Right renal cortex interstitium (tissue), 3 donors: ENCODE results near the gene SLC26A3. TPM values are rescaled to one million over a fixed set of nuclear protein-coding genes. Genes with fewer than 3 reads are reported as not detected.
"Not testable (repeated sequence)": the region's sequence is repeated elsewhere in the genome, so short reads cannot be mapped to it uniquely, and the experiment has no call there.

ENCODE experiments used
- DNase-seq, 3 donors: peaks; one replicate each; pipeline ENCODE4 v3.0.0-alpha.2; 2013; ENCODE audit warnings: low read depth in 3 of 3, low spot score in 2 of 3
- polyA plus RNA-seq, 3 donors: library from polyadenylated mRNA; unstranded; fragments of 120-200 nt; gene quantifications; one replicate each; pipeline ENCODE4 v1.2.1, GENCODE V29; 2013; ENCODE audit not compliant: insufficient read length in 3 of 3

The SLC26A3 gene
- under 1 TPM; 0.19 to 0.40 (median 0.38) TPM for polyA plus RNA-seq

GRCh38 chr7:107803009-107803610, at the start of gene SLC26A3:
TSS of gene SLC26A3 (minus strand) at chr7:107803223. CDS start at chr7:107794509, 8,714 bp downstream.
- no peak for DNase-seq

GRCh38 chr7:107850643-107851042, 47.6 kb upstream of the SLC26A3 start:
- DNase-seq = no peak

GRCh38 chr7:107850216-107850615, 47.2 kb upstream of the SLC26A3 start:
- no peak for DNase-seq

DNA sequence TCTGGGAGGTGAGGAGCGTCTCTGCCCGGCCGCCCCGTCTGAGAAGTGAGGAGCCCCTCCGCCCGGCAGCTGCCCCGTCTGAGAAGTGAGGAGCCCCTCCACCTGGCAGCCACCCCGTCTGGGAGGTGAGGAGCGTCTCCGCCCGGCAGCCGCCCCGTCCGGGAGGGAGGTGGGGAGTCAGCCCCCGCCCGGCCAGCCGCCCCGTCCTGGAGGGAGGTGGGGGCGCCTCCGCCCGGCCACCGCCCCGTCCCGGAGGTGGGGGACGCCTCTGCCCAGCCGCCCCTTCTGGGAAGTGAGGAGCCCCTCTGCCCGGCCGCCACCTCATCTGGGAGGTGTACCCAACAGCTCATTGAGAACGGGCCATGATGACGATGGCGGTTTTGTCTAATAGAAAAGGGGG, 45.2 kb upstream of the SLC26A3 start:
- DNase-seq = not testable (repeated sequence)

- DNase-seq = not testable (repeated sequence)
Measured at GRCh38 chr7:107847836-107848175, 44.8 kb upstream of the SLC26A3 start.

DNA sequence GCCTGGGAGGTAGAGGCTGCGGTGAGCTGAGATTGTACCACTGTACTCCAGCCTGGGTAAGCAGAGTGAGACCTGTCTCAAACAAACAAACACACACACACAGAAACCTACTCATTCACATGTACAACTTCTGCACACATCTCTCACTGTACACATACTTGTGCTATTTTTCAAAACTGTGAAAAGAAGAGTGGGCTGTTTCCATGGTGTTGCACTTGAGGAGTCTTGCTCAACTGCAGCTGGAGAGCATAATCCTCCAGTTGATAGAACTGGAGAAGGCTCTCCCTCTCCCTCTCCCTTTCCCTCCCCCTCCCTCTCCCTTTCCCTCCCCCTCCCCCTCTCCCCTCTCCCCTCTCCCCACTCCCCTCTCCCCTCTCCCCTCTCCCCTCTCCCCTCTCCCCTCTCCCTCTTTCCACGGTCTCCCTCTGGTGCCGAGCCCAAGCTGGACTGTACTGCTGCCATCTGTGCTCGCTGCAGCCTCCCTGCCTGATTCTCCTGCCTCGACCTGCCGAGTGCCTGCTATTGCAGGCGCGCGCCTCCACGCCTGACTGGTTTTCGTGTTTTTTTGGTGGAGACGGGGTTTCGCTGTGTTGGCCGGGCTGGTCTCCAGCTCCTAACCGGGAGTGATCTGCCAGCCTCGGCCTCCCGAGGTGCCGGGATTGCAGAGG, 44.3 kb upstream of the SLC26A3 start:
- DNase-seq = no peak

DNA sequence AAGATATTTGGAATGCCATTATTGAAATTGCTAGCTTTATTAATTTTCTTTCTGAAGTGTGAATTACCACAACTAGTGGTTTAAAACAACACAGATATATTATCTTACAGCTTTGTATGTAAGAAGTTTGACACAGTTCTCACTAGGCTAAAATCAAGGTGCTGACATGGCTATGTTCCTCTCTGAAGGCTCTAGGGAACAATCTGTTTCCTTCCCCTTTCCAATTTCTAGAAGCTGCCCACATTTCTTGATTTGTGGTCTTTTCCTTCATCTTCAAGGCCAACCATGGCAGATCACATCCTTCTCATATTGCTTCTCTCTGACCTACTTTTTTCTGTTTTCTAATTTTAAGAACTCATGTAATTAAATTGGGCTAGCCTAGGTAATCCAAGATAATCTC, 43.3 kb upstream of the SLC26A3 start:
- no peak for DNase-seq

DNA sequence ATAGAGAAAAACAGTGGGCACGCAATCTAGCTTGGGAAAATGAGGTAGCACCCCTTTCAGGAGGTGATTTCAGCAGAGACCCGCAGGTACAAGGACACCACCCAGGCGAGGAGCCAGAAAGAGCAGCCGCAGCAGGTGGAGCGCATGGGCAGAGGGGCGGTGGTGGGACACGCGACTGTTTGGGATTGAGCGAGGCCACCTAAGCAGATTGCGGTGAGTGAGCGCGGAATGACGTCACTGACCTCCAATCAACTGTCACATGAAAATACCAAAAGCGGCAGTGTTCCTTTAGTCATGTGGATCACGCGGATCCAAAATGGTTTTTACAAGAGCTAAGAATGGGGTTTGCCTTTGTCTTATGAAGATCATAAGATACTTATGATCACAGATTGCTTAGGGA, 40.2 kb upstream of the SLC26A3 start:
- DNase-seq = no peak

GRCh38 chr7:107842213-107842612, 39.2 kb upstream of the SLC26A3 start:
- no peak for DNase-seq

DNA sequence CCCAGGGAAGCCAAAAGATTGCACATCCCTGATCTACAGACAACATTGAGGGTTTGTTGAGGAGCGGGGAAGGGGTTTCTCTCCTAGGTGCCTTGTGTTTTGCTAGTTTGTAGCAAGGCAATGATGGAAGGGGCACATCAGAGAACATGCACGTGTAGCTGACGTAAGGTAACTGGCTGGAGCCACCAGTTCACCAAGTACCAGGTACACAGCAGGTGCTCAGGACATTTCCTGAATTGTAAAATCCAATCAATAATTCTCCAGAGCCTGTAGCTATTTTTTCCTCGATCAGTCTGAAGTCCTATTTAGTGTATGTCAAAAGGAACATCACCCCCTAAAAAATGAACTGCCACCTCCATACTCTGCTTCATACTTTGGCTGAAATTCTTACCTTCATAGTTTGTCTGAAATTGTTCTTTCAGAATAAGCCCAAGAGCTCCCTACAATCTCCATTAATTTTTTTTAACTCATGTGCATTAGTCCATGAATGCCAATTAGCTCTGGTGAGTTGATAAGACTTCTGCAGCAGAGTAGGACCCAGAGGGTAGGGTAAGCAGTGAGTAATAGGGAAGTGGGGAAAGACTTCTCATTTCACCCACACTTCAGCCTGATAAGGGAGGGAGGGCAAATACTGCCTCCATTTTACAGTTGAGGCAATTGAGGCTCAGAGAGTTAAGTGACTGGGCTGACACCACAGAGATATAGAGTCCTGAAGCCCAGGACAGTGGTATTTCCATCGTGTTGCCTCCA, 36.0 kb upstream of the SLC26A3 start:
- no peak for DNase-seq

- DNase-seq = no peak
Measured at GRCh38 chr7:107838024-107838601, 35.1 kb upstream of the SLC26A3 start.

DNA sequence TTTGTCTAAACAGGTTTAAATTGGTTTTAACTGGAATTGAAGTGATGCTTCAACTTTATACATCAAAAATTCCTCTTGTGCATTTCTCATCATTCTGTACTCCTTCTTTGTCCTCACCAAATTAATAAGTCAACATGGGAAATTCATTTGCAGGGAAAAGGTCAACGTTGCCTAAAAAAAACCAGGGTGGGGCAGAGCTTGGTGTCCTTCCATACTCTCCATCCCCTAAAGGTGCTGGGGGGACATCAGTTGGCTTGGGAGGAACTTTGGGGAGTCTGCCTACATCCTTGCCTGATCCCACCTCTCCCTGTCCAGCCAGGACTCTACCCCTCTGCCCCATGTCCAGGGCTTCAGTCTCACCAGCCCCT, 34.1 kb upstream of the SLC26A3 start:
- DNase-seq = no peak

- no peak for DNase-seq
Measured at GRCh38 chr7:107836237-107837144, 33.5 kb upstream of the SLC26A3 start.

- DNase-seq = no peak
Measured at GRCh38 chr7:107834401-107834800, 31.4 kb upstream of the SLC26A3 start.

- DNase-seq = no peak
Measured at GRCh38 chr7:107833684-107834106, 30.7 kb upstream of the SLC26A3 start.

GRCh38 chr7:107830420-107830819, 27.4 kb upstream of the SLC26A3 start:
- DNase-seq = no peak

GRCh38 chr7:107828540-107828939, 25.5 kb upstream of the SLC26A3 start:
- no peak for DNase-seq

- no peak for DNase-seq
Measured at GRCh38 chr7:107827501-107827900, 24.5 kb upstream of the SLC26A3 start.

GRCh38 chr7:107826451-107826850, 23.4 kb upstream of the SLC26A3 start:
- no peak for DNase-seq

DNA sequence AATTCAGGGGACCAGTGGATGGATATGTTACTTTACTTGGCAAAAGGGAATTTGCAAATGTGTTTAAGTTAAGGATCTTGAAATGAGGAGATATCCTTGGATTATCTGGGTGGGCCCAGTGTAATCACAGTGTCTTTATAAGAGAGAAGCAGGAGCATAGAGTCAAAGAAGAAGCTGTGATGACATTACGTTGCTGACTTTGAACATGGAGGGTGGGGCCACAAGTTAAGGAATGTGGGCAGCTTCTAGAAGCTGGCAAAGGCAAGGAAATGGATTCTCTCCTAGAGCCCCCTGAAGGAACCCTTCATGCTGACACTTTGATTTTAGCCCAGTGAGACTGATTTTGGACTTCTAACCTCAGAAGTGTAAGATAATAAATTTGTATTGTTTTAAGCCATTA, 21.8 kb upstream of the SLC26A3 start:
- DNase-seq = no peak

DNA sequence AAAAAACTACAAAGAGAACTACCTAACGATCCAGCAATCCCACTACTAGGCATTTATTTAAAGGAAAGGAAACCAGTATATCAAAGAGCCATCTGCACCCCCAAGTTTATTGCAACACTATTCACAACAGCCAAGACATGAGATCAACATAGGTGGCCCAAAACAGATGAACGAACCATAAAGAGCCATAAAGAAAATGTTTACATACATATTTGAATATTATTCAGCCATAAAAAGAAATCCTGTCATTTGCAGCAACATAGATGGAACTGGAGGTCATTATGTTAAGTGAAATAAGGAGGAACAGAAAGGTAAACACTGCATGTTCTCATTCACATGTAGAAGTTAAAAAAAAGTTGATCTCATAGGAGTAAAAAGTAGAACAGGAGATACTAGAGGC, 15.6 kb upstream of the SLC26A3 start:
- DNase-seq = no peak
